AG09319 (cell line): ENCODE measurements around the gene HAUS5.

Experiments
- DNase-seq: peaks from one replicate; pipeline ENCODE4 v3.0.0-alpha.2; 2010; ENCODE audit warnings: low read depth; ENCODE audit errors: extremely low read depth
- CTCF ChIP-seq: IDR thresholded peaks from 2 replicates; pipeline ENCODE4 v1.5.1; 2011; ENCODE audit warnings: low read depth, mild to moderate bottlenecking, inconsistent platforms, low read length, moderate library complexity

Gene HAUS5

GRCh38 chr19:35571406-35571965 lies 41.0 kb upstream of the HAUS5 start:
- DNase-seq = no peak
- TF ChIP-seq CTCF = no peak

- TF ChIP-seq CTCF = no peak
Measured at GRCh38 chr19:35577918-35578317, 34.6 kb upstream of the HAUS5 start.

DNA sequence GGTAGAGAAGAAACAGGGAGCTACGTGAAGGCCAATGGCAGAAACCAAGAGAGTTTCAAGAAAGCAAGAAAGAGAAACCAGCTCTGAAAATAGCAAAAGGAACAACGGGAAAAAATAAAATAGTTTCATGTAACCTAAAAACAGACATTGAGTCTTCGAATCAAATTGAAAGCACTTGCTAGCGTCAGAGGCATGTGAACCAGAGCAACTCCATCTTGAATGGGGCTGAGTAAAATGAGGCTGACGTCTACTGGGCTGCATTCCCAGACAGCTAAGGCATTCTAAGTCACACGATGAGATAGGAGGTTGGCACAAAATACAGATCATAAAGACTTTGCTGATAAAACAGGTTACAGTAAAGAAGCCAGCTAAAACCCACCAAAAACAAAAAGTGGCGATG lies 33.8 kb upstream of the HAUS5 start:
- DNase-seq = no peak
- no peak for TF ChIP-seq CTCF

More at GRCh38 chr19:35577918-35578317, 34.6 kb upstream of the HAUS5 start:
- no peak for DNase-seq

DNA sequence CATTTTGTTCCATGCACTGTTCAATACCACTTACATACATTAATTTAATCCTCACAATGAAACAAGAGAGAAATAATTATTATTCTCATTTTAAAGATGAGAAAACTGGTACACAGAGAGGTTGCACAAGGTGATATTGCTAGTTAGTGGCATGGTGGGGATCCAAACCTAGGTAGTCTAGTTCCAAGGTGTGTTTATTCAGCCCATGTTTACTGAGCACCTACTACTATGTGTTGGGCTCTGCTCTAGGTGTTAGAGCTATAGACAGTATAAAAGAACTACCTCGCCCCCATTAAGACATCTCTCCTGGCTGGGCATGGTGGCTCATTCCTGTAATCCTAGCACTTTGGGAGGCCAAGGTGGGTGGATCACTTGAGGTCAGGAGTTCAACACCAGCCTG lies 29.8 kb upstream of the HAUS5 start:
- no peak for DNase-seq
- no peak for TF ChIP-seq CTCF

DNA sequence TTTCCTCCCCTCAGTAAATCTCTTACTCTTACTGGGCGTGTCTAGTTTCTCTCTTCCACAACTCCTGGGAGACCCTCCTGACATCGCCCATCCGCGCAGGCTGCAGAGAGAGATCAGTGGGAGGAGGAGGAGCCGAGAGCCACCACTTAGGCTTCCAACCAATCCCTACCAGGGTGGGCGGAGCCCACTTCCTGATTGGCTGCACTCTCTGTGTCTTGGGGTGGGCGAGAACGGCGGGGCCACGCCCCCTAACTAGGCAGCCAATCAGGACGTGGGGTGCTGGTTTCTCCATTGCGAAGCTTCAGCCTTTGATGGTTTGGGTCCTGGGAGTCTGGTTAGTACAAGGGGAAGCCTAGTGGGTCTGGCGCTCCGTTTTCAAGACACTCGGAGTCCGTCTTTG lies 26.7 kb upstream of the HAUS5 start, which contains the start of gene PMIS2:
Gene PMIS2 (plus strand): TSS at position 326 of the 400 bp plus-strand sequence. CDS start 87 bp downstream, outside the sequence.
- DNase-seq = no peak

DNA sequence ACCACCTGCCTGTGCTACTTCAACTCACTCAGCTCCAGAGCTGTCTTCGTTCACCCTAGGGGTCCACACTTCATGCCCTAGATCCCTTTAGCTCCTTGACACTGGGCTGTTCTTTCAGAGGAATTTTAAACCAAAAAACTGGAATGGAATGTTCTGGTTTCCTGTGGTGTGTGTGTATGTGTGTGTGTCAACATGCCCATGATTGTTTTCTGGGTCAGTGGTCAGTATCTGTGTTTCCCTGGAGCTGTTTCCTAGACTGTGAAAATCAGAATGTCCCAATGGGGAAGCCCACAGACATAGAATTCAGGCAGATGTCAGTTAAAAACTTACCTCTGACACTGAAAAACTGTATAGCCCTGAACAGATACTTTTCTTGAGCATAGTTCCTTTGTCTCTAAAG lies 25.2 kb upstream of the HAUS5 start:
- no peak for DNase-seq
- TF ChIP-seq CTCF = no peak

More for the DNA sequence above, 26.7 kb upstream of the HAUS5 start, which contains the start of gene PMIS2:
- no peak for TF ChIP-seq CTCF

DNA sequence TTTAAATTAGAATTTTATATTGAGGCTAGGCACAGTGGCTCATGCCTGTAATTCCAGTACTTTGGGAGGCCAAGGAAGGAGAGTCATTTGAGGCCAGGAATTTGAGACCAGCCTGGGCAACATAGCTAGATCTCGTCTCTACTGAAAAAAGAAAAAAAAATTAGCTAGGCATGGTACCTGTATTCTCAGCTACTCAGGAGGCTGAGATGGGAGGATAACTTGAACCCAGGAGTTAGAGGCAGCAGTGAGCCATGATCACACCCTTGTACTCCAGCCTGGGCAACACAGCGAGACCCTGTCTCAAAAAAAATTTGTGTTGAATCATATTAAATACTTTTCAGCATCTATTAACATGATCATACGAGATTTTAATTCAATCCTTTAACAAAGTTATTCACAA lies 21.7 kb upstream of the HAUS5 start:
- no peak for TF ChIP-seq CTCF
- DNase-seq = no peak
